Adipose tissue (tissue), 3 donors: ENCODE measurements around the gene DLST. TPM values are rescaled to one million over a fixed set of nuclear protein-coding genes. Genes with fewer than 3 reads are reported as not detected.
"Not testable (repeated sequence)": the region's sequence is repeated elsewhere in the genome, so short reads cannot be mapped to it uniquely, and the experiment has no call there.

Source experiments
- H3K27ac ChIP-seq: one replicate; pipeline ENCODE4 v1.5.1; 2013; ENCODE audit warnings: low read depth, low read length
- WGBS, 3 donors: extraction: QIAGEN DNeasy Blood & Tissue Kit; methylation state at CpG; one replicate each; pipeline ENCODE4 v1.1.7; 2013; 5-methylcytosine and 5-hydroxymethylcytosine counted together
- polyA plus RNA-seq, 3 donors: library from polyadenylated mRNA; stranded (reverse); fragments of 200-250 nt; gene quantifications; one replicate each; pipeline ENCODE4 v1.2.3, GENCODE V29; 2013
- donor health status: healthy with polysubstance abuse.
- donor health status: Bipolar disorder and iron deficiency.
- donor health status: healthy.

Gene DLST
- polyA plus RNA-seq, 3 donors = 42.7 to 112 (median 54.1) TPM

DNA sequence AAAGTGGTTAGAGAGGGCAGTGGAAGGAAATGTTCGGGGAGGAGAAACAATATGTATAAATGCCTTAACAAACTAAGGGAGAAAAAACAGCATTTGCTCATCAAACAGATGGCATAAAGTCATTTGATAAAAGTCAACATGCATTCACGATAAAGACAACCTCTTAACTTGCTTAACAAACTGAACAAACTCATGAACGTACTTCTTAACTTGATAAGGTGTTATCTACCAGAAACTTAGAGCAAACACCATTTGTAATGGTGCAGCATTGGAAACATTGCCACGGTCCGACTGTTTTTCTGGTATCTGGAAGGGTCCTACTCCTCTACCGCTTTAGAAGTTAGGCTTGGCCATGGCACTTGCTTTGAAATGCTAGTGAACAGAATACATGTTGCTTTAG is 45.5 kb downstream of the DLST start:
- 37 to 87% (median 86%) methylated on average over 6 of the region's 6 CpGs for WGBS, 3 donors
- no peak overlapping the region for H3K27ac ChIP-seq

DNA sequence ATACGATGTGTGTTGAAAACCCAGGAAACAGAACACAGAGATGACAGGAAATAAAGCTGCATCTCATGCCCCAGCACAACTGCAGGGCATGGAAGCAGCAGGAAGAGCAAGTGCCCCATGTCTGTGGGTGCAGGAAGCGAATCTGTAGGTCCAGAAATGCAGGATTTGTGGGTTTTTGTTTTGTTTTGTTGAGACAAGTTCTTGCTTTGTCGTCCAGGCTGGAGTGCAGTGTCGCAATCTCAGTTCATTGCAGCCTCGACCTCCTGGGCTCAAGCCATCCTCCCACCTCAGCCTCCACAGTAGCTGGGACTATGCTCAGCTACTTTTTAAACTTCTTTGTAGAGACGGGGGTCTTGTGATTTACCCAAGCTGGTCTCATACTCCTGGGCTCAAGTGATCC is 47.5 kb downstream of the DLST start:
- H3K27ac ChIP-seq = no peak overlapping the region
- 59 to 78% (median 62%) methylated on average over 6 of the region's 6 CpGs for WGBS, 3 donors

DNA sequence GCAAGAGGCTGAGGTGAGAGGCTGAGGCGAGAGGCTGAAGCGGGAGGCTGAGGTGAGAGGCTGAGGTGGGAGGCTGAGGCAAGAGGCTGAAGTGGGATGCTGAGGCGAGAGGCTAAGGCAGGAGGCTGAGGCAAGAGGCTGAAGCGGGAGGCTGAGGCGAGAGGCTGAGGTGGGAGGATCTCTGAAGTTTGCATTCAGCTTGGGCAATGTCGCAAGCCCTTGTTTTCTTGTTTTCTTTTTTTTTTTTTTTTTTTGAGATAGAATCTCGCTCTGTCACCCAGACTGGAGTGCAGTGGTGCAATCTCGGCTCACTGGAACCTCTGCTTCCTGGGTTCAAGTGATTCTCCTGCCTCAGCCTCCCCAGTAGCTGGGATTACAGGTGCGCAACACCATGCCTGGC is 50.0 kb downstream of the DLST start:
- WGBS, 3 donors = 86 to 90% (median 88%) methylated on average over 9 of the region's 9 CpGs
- not testable (repeated sequence) for H3K27ac ChIP-seq

DNA sequence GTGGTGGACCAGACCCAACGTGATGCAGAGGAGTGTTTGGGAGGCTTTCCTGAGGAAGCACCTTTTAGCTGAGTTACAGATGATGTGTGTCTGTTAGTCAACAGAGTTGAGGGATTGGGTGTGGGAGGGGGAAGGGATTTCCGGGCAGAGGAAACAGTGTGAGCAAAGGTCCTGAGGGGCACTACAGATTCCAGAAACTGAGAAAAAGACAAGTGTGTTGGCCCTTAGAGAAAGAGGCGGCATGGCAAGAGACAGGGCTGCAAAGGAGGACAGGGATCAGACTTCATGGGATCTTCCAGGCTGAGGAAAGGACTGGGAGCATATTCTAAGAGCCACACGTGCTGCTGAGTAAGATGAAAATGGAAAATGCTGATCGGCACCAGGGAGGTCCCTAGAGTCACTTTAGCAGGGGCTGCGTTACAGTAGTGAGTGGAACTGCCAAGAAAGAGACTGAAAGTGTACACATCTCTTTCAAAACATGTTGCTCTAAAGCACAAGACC is 50.7 kb downstream of the DLST start:
- no peak overlapping the region for H3K27ac ChIP-seq
- 5 to 22% (median 14%) methylated on average over 6 of the region's 6 CpGs for WGBS, 3 donors

DNA sequence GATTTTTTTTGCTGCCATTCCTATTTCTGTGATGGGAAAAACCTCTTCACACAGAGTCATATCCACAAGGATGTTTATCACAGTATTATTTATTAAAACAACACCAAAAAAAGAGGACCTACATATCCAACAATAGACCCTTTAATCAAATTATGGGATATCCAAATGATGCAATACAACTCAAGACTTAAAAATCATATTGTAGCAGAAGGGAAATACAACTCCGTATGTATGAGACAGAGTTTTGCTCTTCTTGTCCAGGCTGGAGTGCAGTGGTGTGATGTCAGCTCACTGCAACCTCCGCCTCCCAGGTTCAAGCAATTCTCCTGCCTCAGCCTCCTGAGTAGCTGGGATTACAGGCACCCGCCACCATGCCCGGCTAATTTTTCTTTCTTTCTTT is 51.2 kb downstream of the DLST start:
- 63 to 77% (median 68%) methylated on average over 4 of the region's 4 CpGs for WGBS, 3 donors
- H3K27ac ChIP-seq = not testable (repeated sequence)

DNA sequence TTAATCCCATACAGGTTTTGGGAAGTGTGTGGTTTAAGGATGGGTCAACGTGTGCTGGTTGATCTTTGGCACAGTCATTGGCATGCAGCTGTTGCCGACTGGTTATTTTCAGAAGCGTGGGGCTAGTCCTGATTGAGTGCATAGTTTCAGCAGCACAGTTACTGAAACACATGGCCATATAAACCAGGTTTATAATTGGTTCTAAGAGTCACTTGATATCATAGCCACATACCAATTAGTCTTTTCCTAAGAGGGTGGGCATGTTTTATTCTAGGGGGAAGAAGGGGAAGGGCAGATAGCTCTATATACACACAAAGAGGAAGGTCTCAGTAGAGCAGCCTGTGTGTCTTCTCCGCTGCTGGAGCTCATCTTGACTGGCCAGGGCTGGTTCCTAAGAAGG is 52.3 kb downstream of the DLST start:
- 41 to 48% (median 46%) methylated on average over 4 of the region's 4 CpGs for WGBS, 3 donors
- no peak overlapping the region for H3K27ac ChIP-seq

DNA sequence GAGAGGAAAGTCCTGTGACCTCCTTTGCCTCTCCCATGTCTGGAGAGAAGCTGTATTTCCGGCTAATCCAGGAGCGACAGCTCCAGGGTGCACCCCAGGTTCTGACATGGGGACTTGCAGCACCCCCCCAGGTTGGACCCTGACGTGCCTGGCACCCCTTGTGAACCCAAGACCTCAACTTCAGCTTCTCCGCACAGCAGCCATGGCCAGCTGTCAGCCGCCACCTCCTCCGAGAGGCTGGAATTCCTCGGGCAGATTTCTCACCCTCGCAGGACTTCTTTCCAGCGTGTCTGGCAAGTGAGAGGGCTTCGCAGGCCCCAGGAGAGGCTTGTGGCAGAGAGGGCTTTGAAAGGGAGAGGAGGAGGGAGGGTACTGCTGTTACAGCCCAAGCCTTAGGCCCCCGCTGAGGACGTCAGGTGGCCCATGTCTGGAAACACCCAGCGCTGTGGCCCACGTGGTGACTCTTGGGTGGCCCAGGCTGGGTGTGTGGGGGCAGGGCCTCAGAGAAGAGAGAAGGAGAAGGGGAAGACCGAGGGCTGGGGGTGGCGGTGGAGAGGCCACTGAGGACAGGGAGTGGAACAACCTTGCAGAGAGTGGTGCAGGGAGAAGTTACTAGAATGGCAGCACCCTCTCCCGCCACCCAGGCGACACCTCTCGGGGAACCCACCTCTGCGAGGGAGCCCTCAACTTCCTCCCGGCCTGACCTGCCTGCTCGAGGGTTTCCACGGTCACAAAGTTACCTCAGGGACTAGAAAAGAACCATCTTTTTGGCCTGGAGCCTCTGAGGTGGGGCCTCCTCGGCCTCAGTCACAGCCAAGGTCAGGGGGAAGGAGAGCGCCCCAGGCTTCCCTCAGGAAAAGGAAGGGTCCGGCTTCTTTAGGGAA is 53.0 kb downstream of the DLST start:
- 64 to 71% (median 70%) methylated on average over 26 of the region's 26 CpGs for WGBS, 3 donors
- H3K27ac ChIP-seq = no peak overlapping the region

DNA sequence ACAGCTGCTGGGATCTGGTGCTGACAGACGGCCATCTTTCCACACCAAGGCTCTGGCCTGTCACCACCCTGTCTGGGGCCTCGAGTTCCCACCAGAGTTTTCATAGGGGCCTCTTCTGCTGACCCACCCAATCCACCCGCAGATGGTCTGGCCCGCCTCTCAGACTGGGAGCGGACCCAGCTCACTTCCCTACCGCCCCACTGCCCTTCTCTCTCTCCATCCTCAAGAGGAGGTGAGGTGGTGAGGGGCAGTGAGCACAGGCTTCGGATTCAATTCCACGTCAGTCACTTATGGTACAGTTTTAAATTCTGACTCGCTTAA is 53.6 kb downstream of the DLST start:
- WGBS, 3 donors = 77 to 87% (median 85%) methylated on average over 9 of the region's 9 CpGs

DNA sequence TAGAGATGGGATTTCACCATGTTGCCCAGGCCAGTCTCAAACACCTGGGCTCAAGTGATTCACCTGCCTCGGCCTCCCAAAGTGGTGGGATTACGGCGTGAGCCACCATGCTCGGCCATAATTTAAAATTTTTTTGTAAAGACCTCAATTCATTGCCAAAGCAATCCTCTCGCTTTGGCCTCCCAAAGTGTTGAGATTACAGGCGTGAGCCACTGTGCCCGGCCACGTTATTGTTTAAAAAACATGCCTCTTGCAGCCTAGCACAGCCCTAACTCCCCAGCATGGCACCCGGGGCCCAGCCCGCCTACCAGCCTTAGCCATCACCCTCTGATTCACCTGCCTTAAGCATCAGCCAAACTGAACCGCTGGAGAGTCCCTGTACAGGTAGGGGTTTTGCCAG is 54.4 kb downstream of the DLST start:
- WGBS, 3 donors = 93 to 98% (median 94%) methylated on average over 11 of the region's 11 CpGs
- no peak overlapping the region for H3K27ac ChIP-seq

More for the DNA sequence above, 53.6 kb downstream of the DLST start:
- no peak overlapping the region for H3K27ac ChIP-seq

DNA sequence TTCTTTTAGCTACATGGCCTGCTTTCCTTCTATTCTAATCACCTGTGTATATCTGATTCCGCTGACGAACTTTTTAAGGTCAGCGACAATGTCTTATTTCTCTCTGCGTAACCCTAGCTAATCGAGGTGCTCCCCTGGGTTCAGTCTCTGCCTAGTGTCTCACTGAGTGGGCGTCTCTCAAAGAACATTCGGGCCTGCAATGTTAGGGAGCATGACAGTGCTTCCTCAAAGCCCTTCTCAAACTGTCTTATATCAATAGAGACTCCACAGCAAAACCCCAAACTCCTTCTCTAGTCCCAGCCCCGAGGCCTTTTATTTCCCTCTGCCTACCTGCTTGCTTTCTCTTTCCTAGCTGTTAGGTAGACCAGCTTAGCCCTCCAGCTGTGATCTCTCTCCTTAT is 55.0 kb downstream of the DLST start:
- WGBS, 3 donors = 87 to 95% (median 94%) methylated on average over 8 of the region's 8 CpGs
- no peak overlapping the region for H3K27ac ChIP-seq

DNA sequence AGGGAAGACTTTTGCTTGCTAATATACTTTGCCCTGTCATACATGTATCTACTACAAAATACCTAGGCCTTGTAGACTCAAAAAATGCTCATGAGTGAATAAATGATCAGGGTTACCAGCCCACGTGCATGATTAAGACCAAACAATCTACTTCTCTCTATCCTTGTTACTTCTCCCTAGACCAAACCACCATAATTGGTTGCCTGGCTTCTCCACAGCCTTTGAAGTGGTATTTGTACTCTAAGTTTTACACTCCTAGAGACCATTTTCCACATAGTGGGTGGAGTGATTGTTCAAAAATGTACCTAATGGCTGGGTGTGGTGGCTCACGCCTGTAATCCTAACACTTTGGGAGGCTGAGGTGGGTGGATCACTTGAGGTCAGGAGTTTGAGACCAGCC is 55.5 kb downstream of the DLST start:
- H3K27ac ChIP-seq = no peak overlapping the region
- 89 to 90% (median 89%) methylated on average over 2 of the region's 2 CpGs for WGBS, 3 donors

DNA sequence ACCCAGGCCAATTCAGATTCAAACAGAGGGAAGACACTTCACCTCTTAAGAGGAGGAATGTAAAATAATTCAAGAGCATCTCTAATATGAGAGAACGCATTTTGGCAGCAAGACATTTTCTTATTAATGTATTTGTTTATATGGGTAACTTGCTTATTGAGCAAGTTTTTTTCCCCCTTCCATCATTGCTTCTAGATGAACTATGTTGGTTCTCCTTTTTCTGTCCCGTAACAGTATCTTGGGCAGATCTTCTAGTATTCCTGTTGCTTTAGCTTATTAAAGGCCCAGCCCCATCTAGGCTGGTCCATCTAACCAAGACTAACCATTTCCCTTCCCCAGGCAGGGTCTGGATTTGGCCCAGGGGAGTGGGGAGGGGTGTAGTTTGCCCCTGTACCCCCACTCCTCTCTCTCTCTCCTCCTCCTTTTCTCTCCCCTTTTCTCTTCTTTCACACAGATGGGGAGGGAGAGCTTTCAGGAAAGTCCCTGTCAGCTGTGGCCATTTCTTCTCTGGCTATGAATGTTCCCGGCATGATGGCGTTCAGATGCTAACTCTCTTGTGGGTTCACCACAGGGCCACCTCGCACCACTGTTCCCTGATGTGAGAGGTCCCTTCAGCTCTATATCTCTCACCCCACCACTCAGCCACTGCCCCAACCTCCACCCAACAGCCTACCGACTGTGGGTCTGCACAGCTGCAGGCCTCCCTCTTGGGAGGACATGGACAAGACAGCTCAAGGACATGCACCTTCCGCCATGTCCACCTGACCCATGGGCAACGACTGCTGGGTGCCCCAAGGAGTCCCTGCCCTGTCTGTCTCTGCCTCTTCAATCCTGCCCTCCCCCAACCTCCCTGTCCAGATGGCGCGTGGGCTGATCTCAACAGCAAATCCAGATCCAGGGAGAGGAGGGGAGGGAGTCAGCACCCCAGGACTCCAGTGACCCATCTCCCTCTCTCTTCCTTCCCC is 57.1 kb downstream of the DLST start:
- 77 to 92% (median 91%) methylated on average over 10 of the region's 10 CpGs for WGBS, 3 donors
- H3K27ac ChIP-seq = peak overlapping the region; percentile 56

DNA sequence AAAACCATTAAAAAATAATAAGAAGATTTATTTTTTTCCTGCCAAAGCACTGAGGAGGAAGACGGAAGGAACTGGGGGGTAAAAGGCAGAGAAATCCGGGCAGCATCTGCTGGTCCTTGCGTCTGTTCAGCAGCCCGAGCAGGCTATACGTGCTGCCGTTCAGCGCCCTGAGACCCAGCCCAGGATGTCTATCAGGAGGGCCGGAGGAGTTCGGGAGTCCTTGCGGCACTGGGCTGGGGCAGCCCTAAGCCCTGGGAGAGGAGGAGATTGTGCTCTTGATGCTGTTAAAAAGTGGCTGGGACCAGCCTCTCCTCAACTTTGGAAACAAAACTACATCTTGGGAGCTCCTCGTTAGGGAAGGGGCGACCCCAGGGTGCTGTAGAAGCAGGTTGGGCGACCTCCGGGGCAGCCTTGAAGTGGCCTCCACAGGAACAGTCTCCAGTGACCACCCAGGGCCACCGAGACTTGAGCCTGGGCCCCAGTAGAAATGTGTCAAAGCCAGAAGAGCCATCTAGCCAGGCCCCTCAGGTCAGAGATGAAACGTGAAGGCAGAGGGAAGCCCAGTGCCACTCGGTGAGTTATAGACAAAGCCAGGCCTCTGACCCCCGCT is 59.3 kb downstream of the DLST start:
- WGBS, 3 donors = 77 to 81% (median 78%) methylated on average over 18 of the region's 18 CpGs
- H3K27ac ChIP-seq = peak overlapping the region; percentile 15

DNA sequence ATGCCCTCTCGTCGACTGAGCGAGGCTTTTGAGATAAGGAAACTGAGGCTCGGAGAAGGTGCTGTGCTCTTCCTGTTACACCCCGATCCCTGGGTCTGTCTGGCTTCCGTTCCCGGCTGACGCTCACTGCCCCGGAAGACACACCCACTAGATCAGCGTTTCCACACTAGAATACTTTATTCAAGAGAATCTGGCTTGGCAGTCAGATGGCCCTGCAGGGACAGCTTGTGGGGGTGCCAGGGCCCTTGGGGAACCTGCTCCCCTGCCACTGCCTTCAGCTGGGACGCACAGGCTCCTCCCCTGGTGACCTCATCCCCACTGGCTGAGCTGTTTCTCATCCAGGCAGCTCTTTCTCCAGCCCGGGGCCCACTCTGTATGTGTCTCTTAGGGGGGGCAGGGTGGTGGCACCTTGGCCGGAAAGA is 60.0 kb downstream of the DLST start:
- WGBS, 3 donors = 19 to 56% (median 25%) methylated on average over 13 of the region's 13 CpGs

DNA sequence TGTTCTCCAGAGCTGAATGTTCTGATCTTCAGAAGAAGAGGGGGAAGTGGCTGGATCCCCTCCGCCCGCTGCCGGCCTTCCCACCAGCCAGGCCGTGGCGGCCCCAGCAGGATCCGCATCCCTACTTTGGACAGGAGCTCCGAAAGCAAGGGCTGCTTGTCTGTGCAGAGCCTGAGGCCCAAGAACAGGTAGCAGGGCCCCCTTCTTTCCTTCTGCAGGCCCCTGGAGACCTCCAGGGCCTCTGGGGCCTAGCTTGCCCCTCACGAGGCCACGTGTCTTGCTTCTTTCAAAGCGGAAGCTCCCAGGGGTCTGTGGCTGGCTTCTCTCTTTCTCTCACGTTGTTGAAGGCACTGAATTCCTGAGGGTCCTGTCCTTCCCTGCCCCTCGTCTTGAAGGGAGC is 60.5 kb downstream of the DLST start:
- no peak overlapping the region for H3K27ac ChIP-seq
- 76 to 88% (median 78%) methylated on average over 12 of the region's 12 CpGs for WGBS, 3 donors

More for the DNA sequence above, 60.0 kb downstream of the DLST start:
- H3K27ac ChIP-seq = no peak overlapping the region

DNA sequence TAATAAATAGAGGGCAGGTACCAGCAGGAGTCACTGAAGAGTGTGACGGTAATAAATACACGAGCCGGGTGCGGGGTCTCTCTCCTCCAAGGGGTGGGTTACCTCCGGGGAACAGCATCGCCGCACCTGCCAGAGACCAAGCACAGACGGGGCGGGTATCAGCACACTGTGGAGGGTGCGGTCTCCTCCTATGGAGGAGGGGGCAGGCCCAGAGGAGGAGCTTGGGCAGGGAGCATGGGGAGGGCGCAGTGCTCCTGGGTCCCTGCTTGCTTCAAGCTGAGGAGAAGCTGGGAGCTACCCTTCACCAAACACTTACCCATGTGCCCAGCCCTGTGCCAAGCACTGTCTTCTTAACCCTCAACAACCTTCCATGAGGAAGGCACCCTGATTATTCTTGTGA is 60.9 kb downstream of the DLST start:
- H3K27ac ChIP-seq = no peak overlapping the region
- WGBS, 3 donors = 88 to 94% (median 91%) methylated on average over 9 to 11 of the region's 11 CpGs

DNA sequence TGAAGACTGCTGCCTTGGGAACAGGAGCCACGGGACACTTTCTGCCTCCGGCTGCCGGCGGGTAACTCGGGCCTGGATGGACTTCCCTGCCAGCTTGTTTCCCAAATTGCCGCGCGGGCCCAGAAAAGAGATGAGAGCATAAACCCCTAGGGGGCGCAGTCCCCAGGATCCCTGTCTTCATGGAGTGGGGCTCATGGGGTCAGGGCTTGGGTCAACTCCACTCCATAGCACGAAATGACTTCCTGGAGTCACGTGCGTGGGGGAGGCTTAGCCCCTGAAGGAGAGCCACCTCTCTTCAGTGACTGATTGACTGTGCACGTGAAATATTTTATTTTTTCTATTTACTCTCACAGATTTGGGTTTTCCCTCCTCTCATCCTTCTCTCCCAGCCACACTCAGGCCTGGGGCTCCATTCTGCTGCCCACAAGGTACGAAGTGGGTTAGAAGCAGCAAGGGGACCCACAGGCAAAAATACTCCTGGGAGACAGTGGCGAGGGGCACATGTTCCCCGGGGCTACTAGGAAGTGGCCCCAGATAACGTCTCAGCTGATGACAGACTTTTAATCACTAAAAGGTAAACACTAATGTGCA is 63.6 kb downstream of the DLST start:
- H3K27ac ChIP-seq = no peak overlapping the region
- WGBS, 3 donors = 43 to 77% (median 70%) methylated on average over 17 of the region's 17 CpGs

DNA sequence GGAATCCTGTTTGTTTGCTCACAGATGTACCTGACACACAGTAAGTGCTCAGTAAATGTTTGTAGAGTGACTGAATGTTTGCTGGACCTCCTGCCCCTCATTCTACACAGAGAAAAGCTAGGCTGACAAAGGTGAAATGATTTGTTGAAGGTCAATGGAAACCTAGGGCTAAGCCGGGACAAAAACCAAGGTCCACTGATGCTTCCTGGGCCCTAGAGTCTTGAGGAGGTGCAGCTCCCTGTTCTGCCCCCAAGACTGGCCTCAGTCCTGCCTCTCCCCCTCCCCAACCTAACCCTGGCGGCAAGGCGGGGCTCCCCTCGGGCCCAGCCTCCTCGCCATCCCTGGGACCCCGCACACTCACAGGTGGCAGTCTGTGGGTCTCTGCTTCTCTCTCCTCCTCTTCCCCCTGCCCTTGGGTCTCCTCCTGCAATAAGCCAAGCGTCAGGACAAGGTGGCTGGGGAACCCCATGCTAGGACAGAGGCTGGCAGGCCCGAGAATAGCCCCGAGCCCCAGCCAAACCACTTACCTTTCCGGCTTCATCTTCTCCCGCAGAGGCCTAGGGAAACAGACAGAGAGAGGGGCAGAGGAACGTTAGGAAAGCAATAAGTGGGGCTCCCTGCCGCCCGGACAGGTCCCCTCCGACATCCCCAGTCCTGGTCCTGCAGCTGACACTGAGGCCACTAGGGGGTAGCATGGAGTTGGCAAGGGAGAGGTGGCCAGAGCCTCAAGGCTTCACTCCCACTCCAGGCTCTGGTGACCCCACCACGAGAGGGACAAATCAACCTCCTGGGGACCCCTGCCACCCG is 64.3 kb downstream of the DLST start:
- H3K27ac ChIP-seq = no peak overlapping the region

More for the DNA sequence above, 64.3 kb downstream of the DLST start:
- 34 to 44% (median 37%) methylated on average over 17 of the region's 17 CpGs for WGBS, 3 donors
